Skin of body (tissue), 2 donors: ENCODE measurements around the gene EP400. TPM values are rescaled to one million over a fixed set of nuclear protein-coding genes. Genes with fewer than 3 reads are reported as not detected.

Source experiments
- DNase-seq: peaks from one replicate; lab custom pipeline; 2025; lab: John Stamatoyannopoulos, UW
- total RNA-seq: library from RNA; depleted of rRNA; stranded (reverse); fragments of >200 nt; gene quantifications from one replicate; pipeline ENCODE4 v1.2.3, GENCODE V29; 2014

Gene EP400
- total RNA-seq, 1 donor from 2014 or later, result 20.8 TPM

DNA sequence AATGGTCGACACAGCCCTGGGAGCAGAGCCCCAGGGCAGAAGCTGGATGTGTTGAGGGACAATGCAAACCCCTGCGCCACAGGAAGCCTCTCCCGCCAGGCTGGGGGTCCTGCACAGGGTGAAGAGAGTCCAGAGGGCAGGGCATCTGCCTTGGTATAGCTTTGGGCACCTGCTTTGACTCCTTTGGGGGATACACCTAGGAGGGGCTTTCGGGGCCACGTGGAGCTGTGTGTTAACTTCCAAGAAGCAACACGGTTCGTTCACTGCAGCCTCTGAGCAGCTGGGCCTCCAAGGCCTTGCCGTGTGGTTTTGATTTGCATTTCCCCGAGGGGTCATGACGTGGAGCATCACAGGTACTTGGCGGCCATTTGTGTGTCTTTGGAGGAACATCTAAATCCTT, 26.5 kb upstream of the EP400 start:
- no peak for DNase-seq

DNA sequence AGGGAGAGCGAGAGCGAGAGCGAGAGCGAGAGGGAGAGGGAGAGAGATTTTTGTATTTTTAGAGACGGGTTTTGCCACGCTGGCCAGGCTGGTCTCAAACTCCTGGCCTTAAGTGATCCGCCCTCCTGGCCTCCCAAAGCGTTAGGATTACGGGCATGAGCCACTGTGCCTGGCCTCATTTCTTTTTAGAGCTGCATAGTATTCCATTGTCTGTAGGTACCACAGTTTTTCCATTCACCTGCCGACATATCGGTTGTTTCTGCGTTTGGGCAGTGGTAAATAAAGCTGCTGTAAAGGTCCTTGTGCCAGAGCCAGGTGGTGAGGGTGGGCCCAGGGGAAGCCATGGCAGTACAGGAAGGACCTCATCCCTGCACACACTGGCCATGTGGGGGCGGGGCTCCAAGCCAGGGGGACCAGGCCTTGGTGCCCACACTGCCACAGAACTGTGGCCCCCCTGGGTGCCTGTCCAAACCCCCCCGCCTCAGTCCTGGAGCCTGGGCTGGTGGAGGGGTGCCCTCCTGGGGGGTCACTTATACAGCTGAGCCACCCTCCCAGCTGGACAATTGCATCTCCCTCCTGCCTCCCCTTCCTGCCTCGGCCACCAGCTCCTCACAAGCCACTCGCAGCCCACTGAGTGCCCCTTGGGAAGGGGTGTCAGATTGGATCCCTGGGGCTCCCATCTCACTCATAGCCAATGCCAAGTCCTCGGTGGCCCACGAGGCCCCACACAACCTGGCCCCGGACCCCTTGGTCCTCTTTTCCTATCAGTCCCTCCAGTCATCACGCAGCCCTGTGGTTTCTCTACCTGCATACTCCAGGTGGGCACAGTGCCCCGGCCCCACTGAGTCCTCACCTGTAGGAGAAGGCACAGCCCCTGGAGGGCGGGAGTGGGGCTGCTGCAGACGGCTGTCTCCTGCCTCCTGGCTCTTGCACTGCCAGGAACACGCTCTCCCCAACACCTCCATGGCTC, 22.3 kb upstream of the EP400 start:
- DNase-seq, result no peak

DNA sequence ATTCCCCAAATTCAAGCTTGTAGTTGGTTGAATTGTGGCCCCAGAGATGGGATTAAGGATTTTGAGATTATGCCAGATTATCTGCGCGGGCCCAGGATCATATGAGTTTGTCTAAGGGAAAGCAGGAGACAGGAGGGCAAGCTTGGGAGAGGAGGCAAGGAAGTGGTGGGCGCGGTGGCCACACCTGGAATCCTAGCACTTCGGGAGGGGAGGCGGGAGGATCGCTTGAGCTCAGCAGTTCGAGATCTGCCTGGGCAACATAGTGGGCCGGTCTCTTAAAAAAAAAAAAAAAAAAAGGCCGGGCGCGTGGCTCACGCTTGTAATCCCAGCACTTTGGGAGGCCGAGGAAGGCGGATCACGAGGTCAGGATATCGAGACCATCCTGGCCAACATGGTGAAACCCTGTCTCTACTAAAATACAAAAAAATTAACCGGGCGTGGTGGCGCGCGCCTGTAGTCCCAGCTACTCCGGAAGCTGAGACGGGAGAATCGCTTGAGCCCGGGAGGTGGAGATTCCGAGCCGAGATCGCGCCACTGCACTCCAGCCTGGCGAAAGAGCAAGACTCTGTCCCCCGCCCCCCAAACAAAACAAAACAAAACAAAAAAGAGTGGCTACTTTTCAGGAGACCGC, 21.5 kb upstream of the EP400 start:
- DNase-seq, result no peak

DNA sequence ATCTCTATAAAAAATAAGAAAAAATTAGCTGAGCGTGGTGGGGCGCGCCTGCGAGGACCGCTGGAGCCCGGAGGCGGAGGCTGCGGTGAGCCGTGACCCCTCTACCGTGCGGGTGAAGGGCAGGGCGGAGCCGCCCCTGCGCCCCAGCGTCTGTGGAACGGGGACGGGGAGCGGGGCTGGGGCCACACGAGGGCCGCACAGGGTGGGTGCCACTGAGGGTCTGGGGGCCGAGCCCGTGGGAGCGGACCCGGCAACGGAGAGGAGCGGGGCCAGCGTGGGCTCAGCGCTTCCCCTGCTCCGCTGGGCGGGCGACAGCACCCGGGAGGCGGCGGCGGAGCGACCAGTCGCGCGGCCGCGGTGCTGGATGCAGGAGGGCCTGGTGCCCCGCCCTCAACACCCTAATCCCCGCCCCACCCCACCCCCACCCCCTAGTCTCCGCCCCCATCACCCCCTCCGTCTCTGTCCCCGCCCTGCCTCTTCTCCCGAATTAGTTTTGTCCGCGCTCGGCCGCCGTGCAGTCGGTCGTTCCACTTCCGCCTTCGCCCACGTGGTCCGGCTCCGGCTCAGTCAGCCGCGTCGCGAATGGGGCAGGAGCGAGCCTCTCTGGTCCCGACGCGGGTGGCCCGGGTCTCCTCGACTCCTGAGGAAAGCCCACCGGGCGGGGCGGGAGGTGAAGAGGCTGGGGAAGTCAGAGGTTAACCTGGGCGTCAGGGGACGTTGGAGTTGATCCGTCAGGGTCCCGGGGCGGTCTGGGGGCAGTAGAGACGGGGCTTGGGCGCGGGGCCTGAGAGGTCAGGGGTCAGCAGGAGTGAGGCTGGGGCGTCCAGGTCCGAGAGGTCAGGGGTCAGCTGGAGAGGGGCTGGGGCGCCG, 20.8 kb upstream of the EP400 start, which contains the start of gene PUS1:
Gene PUS1 (plus strand): TSS at position 566 of the 870 bp plus-strand sequence. CDS start 447 bp downstream, outside the sequence.
- peak; percentile 87 for DNase-seq

DNA sequence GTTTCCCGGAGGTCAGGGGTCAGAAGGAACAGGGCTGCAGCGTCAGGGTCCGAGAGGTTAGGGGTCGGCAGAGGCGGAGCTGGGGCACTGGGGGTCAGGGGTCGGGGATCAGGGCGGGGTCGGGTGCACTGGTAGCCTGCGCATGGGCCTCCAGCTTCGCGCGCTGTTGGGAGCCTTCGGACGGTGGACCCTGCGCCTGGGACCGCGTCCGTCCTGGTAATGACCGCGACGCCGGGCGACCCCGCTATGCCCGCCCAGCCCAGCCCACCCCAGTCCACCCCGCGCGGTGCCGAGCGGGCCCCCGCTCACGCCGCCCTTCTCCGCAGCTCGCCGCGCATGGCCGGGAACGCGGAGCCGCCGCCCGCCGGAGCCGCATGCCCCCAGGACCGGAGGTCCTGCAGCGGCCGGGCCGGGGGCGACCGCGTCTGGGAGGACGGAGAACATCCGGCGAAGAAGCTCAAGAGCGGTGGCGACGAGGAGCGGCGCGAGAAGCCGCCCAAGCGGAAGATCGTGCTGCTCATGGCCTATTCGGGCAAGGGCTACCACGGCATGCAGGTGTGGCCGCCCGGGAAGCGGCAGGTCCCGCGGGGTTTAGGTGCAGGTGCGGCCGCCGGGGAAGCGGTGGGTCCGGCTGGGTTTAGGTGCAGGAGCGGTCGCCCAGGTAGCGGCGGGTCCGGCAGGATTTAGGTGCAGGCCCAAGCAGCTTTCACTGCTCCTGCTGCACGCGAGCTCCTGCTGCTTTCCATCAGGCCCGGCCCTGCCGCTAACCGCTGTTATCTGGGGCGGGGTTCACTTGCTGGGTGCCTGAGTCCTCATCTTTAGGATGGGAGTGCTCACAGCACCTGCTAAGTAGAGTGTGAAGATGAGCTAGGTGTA, 19.9 kb upstream of the EP400 start:
- no peak for DNase-seq

DNA sequence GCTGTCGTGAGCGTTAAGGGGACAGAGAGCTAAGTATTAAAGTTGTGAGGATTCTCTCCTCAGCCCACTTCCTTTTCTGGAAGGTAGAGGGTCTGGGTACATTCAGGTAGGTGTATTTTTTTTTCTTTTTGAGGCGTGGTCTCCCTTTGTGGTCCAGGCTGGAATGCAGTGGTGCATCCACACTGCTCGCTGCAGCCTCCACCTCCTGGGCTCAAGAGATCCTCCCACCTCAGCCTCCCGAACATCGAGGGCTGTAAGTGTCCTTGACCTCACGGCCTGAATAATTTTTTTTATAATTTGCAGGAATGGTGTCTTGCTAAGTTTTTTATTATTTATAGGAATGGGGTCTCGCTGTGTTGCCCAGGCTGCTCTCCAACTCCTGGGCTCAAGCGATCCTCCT, 19.2 kb upstream of the EP400 start:
- no peak for DNase-seq

DNA sequence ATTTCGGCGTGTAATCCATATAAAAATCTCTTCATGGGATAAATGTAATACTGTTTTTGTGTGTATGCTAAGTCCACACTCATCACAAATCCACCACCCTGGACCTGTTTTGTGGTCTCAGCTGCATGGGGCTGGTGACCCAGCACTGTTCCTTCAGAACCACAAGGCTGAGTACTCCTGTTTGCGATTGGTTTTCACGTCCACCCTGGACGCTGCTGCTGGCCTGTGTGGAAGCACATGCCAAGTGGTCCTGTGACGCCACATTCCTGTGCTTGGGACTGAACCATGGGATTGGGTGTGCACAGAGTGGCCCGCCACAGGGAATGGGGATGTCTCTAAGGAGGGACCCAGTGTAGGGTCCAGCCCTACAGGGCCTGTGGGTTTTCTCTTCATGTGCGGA, 16.4 kb upstream of the EP400 start:
- no peak for DNase-seq

DNA sequence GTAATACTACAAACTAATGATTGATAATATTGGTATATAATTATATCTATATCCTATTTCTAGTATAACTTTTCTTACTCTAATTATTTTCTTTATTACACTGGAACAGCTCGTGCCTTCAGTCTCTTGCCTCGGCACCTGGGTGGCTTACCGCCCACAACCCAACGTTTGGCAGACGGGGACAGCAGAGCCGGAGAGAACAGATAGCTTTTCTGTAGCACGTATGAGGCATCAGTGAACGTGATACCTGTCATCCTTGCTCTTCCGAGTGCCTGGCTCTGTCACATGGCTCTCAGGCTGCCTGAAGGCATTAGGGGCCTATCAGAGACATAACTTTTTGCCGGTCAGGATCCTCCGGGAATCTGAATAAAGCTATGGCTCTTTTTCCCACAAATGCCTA, 15.2 kb upstream of the EP400 start:
- DNase-seq, result no peak

DNA sequence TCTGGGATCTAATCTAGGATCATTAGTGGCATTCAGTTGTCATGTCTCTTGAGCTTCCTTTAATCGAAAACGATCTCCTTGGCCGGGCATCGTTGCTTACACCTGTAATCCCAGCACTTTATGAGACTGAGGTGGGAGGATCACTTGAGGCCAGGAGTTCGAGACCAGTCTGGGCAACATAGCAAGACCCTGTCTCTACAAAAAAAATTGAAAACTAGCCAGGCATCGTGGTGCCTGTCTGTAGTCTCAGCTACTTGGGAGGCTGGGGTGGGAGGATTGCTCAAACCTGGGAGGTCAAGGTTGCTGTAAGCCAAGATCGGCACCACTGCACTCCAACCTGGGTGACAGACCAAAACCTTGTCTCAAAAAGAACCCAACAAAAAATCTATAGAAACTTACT, 11.7 kb upstream of the EP400 start:
- DNase-seq, result no peak

DNA sequence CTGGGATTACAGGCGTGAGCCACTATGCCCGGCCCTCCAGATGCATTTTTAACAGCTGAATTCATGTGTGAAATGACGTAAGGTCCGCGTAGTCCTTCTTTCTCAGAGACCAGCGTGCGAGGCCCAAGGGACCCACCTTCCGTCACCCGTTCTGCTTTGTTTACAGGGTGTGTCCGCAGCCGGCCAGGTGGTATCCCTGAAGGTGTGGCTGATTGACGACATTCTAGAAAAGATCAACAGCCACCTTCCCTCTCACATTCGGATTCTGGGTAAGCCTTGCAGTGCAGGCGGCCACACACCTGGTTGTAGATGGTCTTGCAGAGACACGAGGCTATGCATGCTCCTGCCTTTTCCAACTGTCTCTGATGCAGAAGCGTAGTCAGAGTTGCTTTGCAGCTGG, 10.7 kb upstream of the EP400 start:
- no peak for DNase-seq

DNA sequence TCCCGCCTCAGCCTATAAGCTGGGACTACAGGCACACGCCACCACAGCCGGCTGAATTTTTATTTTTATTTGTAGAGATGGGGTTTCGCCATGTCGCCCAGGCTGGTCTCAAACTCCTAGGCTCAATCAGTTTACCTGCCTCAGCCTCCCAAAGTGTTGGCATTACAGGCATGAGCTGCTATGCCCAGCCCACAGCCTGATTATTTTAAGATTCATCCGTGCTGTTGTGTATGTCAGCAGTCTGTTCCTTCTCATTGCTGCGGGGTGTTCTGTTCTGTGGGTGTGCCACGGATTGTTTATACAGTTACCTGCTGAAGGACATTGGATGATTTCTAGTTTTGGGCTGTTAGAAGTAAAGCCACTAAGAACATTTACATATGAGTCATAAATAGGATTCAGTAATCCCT, 9.6 kb upstream of the EP400 start:
- DNase-seq, result no peak

DNA sequence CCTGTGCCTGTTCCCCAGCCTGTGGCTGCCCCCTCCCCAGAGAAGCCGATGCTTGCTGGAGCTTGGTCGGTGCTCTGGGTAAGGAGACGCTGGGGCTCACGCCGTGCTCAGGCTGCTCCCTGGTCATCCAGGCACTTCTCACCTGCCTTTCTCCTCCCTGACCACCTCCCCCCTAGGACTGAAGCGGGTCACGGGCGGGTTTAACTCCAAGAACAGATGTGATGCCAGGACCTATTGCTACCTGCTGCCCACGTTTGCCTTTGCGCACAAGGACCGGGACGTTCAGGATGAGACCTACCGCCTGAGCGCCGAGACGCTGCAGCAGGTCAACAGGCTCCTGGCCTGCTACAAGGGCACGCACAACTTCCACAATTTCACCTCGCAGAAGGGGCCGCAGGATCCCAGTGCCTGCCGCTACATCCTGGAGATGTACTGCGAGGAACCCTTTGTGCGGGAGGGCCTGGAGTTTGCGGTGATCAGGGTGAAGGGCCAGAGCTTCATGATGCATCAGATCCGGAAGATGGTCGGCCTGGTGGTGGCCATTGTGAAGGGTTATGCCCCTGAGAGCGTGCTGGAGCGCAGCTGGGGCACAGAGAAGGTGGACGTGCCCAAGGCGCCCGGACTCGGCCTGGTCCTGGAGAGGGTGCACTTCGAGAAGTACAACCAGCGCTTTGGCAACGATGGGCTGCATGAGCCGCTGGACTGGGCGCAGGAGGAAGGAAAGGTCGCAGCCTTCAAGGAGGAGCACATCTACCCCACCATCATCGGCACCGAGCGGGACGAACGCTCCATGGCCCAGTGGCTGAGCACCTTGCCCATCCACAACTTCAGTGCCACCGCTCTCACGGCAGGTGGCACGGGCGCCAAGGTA, 8.4 kb upstream of the EP400 start:
- no peak for DNase-seq

DNA sequence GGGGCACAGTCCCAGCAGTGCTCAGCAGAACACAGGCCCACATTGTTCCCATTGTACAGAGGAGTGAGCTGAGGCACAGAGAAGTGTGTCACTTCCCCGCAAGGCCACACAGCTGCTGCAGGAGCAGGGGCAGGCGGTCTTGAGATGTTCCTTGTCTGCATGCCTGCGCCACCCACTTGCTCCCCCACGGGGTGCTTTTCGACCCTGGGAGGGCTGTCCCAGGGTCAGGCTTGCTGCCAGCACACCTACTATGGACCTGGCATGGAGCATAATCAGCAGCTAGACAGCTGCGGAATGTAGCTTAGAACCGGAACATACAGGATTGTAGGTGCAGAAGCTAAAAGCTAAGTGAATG, 7.8 kb upstream of the EP400 start:
- no peak for DNase-seq

DNA sequence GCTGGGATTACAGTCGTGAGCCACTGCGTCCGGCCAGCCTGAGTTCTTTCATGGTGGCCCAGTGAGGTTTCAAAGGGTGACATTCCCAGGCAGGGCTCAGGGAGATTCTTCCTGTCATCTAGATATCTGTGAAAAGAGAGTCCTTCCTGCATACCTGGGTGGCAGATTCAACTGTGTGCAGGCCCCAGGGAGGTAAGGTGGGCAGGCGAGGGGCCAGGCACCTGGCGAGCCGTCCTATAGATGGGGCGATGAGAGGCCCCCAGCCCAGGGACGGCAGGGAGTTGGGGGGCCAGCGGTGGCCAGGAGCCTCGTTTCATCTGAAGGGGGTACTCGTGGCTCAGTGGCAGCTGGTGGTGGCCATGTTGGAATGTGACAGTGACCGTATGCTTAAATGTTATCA, 7.1 kb upstream of the EP400 start:
- DNase-seq, result no peak

DNA sequence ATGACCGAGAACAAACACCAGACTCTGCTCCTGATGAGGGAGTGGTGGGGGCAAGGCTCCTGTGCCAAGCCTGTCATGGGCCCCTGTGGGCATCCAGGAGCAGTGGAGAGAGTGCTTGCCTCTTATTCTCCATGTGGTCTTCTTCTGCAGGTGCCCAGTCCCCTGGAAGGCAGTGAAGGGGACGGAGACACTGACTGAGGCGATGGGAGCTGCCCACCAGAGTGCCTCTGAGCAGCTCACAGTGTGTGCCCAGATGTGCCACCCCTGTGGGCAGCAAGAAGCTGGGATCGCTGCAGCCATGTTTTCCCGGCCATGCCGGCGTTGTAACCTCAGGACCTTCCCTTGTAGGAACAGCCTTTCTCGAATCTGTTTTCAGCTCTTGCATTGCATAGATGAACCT, 6.4 kb upstream of the EP400 start:
- no peak for DNase-seq

DNA sequence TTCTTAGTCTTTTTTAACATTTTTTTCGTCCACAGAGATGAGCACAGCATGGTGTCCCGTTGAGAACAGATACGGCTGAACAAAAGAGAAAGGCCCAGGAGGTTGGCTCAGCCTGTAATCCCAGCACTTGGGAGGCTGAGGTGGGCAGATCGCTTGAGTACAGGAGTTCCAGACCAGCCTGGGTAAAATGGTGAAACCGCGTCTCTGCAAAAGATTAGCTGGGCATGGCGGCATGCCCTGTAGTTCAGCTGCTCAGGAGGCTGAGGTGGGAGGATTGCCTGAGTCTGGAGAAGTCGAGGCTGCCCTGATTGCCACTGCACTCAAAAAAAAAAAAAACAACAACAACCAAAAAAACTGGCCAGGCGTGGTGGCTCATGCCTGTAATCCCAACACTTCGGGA, 5.9 kb upstream of the EP400 start:
- DNase-seq, result no peak

DNA sequence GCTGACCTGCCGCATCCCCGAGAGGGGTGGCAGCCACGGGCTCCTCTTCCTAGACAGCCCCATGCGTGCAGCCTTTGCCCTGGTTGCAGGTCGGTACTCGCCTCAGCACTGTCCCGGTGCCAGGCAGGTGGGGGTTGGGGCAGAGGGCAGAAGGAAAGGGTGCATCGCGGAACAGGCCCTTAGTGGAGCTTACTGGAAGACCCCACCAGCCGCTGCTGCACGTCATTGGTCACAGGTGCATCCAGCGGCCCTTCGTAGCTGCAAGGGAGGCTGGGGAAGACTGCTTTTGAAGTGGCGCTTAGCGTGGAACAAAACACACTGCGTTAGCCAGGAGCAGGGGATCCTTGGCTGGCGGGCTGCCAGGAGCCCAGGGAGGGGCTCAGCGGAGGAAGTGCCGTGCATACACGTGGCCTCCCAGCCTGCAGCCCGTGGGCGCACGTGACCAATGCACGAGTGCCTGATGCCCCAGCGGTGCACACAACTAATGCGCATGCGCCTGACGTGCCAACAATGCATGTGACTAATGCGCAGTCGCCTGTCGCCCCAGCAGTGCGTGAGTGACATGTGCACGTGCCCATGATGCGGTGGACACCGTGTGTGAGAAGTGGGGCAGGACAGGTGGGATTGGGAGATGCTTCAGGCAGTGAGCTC, 5.0 kb upstream of the EP400 start:
- no peak for DNase-seq

DNA sequence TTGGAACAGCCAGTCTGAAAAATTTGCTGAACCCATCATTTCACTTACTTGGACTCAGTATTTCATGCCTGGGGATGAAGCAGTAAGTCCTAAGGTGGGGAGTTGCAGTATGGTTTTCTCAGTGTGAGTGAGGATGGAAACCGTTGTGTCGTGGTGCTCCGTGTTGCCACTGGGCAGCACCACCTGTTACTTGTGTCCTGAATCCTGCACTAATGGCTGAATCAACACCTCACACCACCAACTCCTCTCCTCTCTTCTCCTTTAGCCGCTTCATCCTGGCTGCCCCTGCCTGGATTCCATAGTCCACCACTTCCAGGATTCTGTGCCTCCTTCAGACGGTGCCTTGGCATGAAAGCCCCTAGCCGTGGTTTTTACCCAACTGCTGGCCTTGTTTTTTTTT, 3.0 kb upstream of the EP400 start:
- DNase-seq, result no peak

DNA sequence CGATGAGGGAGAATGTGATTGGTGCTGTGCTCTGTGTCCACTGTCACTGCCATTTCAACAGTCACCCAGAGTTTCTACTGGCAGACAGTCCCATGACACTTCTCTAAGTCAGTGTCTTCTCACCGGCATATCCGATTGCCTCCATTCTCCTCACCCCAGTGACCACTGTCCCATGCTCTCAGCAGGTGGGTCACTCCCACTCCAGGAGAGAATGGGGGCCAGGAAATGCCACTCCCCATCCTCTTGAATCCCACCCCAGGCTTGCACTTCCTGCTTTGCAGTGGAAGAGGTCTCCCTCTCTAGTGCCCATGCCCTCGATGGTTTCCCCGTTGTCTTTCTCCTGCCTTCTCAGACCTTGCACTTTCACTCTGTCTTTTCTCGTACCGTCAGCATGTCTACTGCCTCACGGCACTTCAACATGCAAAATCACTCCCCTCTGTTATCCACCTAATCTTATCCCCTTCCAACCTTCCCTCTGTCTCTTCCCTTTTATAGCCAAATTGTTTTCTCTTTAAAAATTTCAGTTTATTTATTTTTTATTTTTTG, 2.2 kb upstream of the EP400 start:
- DNase-seq, result no peak
